Fibroblast of the conjunctiva (primary cell): ENCODE data around the gene CUEDC2.

Source experiments
- DNase-seq: peaks from one replicate; pipeline ENCODE4 v3.0.0-alpha.2; 2010; ENCODE audit warnings: low read depth

CUEDC2 gene

DNA sequence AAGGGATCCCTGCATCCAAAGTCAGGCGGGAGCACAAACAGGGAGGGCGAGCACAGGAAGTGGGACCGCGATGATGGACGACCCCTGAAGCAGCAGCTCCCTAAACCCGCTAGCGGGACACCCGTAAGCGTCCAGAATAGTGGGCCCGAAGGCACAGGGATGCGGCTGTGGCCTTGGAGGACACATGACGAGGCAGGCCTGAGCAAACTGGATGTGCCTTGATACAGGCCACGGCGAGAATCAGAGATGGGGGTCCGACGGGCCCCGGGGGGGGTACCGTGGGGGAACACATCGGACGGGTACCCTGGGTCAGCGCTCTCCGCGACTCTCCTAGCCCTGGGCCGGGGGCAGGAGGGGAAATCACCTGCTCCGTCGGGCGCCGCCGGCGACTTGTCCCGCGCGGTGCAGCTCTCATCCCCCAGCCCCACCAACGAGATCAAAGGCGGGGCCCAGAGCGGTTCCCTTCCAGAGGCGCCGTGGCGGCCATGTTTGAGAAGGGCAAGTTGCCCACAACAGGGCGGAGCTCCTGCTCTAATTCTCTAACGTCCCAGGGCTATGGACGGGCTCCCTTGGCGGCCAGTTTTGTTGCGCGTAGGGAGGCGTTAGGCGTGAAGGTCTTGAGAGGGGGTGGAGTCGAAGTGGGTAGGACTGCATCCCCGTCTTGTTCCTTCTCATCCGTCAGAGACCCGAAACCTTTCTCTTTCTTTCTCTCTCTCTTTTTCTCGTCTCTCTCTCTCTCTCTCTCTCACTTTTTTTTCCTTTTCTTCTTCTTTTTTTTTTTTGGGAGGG is at the start of gene CUEDC2:
Gene CUEDC2 (minus strand): TSS at position 413 of the 789 bp plus-strand sequence. CDS start 7,386 bp downstream, outside the sequence.
- DNase-seq, result peak; percentile 95

- DNase-seq, result no peak
Observed at GRCh38 chr10:102480396-102480795, 48.0 kb upstream of the CUEDC2 start.

DNA sequence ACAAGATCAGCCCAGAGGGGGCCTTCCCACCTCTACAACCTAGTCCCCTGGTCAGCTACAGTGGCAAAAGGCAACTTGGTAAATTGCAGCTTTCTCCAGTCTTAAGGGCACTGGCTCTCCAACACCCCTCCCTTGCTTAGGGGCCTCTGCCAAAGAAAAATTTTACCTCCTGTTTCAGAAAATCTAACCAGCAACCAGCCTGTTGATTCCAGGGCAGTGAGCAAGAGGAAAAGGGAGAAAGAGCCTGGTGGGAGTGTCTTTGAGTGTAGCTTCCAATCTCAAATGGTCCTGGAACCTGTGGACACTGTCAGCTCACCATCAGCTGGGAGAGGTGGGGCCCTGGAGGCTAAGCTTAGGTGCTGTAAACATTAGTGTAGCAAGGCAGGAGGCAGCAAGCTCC is 47.3 kb upstream of the CUEDC2 start:
- no peak for DNase-seq

- no peak for DNase-seq
Observed at GRCh38 chr10:102476466-102477141, 44.2 kb upstream of the CUEDC2 start.

DNA sequence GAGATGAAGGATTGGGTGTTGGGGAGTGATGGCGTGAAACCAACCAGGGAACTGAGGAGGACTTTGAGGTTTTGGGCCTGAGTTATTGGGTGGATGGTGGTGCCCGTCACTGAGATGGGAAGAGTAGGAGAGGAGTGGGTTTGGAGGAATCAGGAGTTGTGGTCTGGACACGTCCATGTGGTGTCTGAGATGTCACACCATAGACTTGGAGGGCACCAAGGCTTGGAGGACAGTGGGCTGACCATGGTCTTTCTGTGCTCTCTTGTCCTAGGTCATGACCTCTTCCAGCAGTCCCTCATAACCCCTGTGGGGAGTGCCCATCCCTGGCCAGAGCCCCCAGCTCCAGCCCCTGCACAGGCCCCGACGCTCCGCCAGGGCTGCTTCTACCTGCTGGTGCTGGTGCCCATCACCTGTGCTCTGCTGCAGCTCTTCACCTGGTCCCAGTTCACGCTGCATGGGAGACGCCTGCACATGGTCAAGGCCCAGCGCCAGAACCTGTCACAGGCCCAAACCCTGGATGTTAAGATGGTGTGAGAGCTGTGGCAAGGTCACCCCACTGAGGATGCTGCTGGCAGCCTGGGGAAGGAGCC is 43.2 kb upstream of the CUEDC2 start:
- no peak for DNase-seq

GRCh38 chr10:102473445-102474331 is 41.3 kb upstream of the CUEDC2 start:
- no peak for DNase-seq

GRCh38 chr10:102470579-102471546 is 38.5 kb upstream of the CUEDC2 start:
- no peak for DNase-seq

DNA sequence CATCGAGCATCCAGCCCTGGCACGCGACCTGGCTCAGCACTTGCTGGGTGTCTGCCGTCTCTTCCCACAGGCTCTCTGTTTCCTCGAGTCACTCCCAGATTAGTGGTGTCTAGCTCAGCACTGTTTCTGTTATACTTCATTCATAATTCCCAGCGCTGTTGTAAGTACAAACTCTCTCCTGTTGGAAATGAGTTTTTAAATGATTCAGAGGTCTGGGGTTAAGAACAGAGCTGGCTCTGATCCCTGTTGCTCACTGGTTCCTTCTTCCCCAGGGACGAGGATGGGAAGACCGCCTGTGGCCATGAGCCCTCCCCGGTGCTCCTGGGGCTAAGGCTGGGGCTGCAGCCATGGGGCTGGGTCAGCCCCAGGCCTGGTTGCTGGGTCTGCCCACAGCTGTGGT is 36.3 kb upstream of the CUEDC2 start:
- DNase-seq, result no peak

DNA sequence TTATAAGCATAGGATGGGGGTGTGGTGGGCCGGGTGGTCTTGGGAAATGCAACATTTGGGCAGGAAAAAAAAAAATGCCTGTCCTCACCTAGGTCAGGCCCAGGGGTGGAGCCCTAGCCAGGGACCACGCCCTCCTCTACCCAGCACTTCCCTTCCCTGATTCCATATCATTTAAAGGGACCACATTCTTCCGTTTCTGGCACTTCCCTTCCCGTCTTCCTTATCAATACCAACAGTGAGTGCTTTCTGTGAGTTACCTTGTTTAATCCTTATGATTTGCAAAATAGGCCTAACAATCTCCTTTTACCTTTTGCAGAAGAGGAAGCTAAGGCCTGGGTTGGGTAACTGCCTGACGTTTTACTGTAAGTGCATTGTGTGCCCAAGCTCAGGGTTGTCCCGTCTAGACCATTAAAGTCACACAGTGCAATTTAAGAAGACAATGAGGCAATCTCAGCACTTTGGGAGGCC is 35.6 kb upstream of the CUEDC2 start:
- no peak for DNase-seq

DNA sequence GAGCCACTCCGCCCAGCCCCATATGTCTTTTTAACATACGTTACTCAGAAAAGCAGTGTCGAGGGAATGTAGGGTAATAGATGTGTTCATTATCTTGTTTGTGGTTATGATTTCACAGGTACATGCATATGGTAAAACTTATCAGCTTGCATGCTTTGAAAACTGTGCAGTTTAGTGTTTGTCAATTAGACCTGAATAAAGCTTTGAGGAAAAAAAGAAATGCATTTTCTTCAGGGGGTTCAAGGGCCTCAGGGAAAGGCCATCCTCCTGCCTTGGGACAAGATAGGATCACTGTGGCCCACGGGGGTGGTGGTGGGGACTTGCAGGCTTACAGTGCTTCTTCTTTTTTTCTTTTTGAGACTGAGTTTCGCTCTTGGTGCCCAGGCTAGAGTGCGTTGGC is 34.9 kb upstream of the CUEDC2 start:
- DNase-seq, result no peak

GRCh38 chr10:102465466-102465865 is 33.1 kb upstream of the CUEDC2 start:
- DNase-seq, result no peak

DNA sequence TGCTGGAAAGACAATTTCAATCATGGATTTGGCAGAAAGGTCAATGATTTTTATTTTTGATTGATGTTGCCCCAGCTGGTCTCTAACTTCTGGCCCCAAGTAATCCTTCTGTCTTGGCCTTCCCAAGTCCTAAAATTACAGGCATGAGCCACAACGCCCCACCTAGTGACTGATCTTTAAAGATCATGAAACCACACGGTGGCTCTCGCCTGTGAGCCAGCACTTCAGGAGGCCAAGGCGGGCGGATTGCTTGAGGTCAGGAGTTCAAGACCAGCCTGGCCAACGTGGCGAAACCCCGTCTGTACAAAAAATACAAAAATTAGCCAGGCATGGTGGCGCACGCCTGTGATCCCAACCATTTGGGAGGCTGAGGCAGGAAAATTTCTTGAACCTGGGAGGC is 31.6 kb upstream of the CUEDC2 start:
- DNase-seq, result no peak

- no peak for DNase-seq
Observed at GRCh38 chr10:102462512-102463054, 30.2 kb upstream of the CUEDC2 start.

DNA sequence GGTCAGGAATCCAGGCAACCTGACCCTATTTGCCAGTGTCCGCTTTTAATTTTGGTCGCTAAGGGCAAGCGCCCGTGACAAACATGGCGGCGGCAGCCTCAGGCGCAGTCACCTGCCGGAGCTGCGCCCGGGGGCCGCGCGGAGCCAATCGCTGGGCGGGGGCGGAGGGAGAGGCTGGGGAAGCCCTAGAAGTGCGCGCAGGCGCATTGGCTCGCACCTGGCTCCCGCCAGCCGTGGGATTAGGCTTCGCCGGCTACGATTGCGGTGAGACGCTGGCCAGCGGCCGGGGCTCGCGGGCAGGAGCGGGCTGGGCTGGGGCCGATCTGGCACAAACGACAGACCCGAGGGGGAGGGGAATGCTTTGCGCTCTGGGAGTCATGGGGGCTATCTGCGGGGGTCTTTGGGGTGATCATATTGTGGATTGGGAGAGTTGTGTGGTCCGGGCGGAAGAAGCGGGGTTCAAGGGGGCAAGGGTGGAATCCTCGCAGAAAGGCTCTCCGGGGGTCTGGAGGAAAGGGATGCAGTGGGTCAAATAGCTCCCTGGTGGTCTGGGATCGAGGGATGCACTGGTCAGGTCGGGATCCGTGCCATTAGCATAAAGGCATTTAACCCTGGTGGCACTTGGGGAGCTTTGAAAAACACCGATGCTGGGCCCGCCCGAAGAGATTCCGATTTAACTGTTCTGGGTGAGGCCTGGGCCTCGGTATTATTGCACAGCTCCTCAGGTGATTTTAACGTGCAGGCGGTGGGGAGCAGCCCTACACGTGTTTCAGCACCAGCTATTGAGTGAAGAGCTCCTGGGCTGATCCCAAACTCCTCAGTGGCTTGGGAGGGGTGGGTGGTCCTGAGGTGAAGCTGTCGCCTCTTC is 29.0 kb upstream of the CUEDC2 start:
- DNase-seq, result peak; percentile 54

DNA sequence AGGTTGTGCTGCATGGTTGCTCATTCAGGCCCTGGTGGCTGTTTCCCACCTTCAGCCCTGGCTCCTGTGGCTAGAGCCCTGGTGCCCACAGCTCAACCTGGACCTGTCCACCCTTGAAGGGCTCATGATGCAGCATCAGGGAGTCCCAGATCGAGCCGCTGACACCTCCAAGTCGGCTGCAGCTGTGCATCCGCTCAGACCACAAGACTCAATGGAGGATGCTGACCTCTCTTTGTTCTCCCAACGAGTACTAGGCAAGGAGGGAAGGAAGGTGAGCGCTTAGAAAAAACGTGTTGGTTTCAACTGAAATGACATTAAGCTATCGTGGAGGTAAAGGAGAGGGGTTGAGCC is 28.4 kb upstream of the CUEDC2 start:
- DNase-seq, result no peak

- DNase-seq, result no peak
Observed at GRCh38 chr10:102458656-102459055, 26.3 kb upstream of the CUEDC2 start.

- no peak for DNase-seq
Observed at GRCh38 chr10:102457591-102458150, 25.3 kb upstream of the CUEDC2 start.

GRCh38 chr10:102455893-102456471 is 23.6 kb upstream of the CUEDC2 start:
- DNase-seq, result peak; percentile 85
